Esophagus (tissue), 2 donors: ENCODE results near the gene KRTAP10-1. TPM values are rescaled to one million over a fixed set of nuclear protein-coding genes. Genes with fewer than 3 reads are reported as not detected.

Source experiments
- H3K27ac ChIP-seq, 2 donors: one replicate each; pipeline ENCODE4 v1.5.1; 2013; ENCODE audit warnings: low read depth in 2 of 2, mild to moderate bottlenecking in 2 of 2, inconsistent platforms in 1 of 2, low read length in 1 of 2, moderate library complexity in 1 of 2
- H3K27me3 ChIP-seq, 2 donors: one replicate each; pipeline ENCODE4 v1.6.1; 2013; ENCODE audit warnings: low read length in 2 of 2, control low read depth in 1 of 2, mild to moderate bottlenecking in 1 of 2; ENCODE audit not compliant: insufficient read depth in 2 of 2, control insufficient read depth in 1 of 2
- H3K36me3 ChIP-seq, 2 donors: one replicate each; pipeline ENCODE4 v1.6.1; 2013; ENCODE audit warnings: low read length in 1 of 2; ENCODE audit not compliant: control insufficient read depth in 2 of 2, insufficient read depth in 2 of 2
- H3K4me1 ChIP-seq, 2 donors: one replicate each; pipeline ENCODE4 v1.6.1; 2013; ENCODE audit warnings: low read length in 1 of 2; ENCODE audit not compliant: control insufficient read depth in 2 of 2, insufficient read depth in 2 of 2
- H3K4me3 ChIP-seq, 2 donors: one replicate each; pipeline ENCODE4 v1.5.1; 2013; ENCODE audit warnings: low read length in 2 of 2, mild to moderate bottlenecking in 2 of 2, low read depth in 1 of 2, moderate library complexity in 1 of 2
- H3K9me3 ChIP-seq, 2 donors: one replicate each; pipeline ENCODE4 v1.6.1; 2013; ENCODE audit warnings: mild to moderate bottlenecking in 2 of 2, low read depth in 1 of 2, low read length in 1 of 2, moderate library complexity in 1 of 2; ENCODE audit not compliant: control insufficient read depth in 2 of 2, insufficient read depth in 1 of 2
- WGBS, 2 donors: extraction: QIAGEN DNeasy Blood & Tissue Kit; methylation state at CpG; one replicate each; pipeline ENCODE4 v1.1.7; 2013; 5-methylcytosine and 5-hydroxymethylcytosine counted together
- polyA plus RNA-seq, 2 donors: library from polyadenylated mRNA; stranded (reverse); fragments of 200-250 nt; gene quantifications; one replicate each; pipeline ENCODE4 v1.2.3, GENCODE V29; 2013
- donor health status: healthy with polysubstance abuse.
- donor health status: Bipolar disorder and iron deficiency.

KRTAP10-1 gene
- polyA plus RNA-seq, 2 donors = not detected

DNA sequence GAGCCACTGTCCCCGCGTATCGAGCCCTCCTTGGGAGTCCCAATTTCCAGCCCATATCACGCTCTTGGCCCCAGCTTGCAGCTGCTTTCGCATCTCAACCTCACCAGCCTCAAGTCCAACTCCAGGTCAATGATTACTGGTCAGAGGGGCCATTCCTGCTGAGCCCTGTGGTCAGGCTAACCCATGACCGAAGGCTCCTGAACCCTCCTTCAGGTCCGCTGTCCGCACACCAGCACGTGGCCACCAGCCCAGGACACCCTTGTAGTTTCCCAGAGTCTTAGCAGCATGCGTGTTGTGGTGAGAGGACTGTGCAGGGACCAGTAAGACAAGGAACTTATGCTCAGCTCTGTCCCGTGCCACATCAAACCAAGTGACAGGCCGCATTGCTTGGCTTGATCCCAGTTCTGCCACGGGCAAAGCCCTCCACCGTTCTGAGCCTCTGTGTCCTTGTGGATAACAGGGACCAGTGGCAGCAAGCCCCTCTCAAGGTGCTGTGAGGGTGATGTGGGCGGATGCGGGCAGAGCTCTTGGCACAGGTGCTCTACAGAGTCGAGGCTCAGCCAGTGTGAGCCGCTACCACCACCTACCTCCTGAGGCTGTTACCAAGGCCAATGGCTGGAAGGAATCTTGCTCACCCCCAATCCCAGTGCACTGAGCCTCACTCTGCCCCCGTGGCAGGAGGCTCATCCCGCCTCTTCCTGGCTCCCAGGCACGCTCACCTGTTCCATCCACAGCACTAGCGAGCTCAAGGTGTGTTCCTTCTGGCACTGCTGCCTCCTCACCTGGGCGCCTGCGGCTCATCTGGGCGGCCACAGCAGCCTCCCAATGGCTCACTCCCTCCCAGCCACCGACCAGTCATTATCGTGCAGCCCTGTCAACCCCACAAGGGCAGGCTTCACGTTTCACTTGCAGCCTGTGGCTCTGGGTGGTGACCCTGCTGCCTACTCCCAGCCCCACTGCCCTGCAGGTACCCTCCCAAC is 20.4 kb downstream of the KRTAP10-1 start:
- Histone ChIP-seq H3K4me3 (no peak overlapping the region), H3K4me1 (no peaks in the 10 kb centered on the region), H3K27me3 (no peaks in the 10 kb centered on the region), H3K9me3 (peaks cover 0 to 4% of the 10 kb centered on the region in 2 donors), H3K36me3 (no peaks in the 10 kb centered on the region), H3K27ac (no peak overlapping the region)
- 79 to 85% methylated on average over 28 of the region's 28 CpGs for WGBS, 2 donors

DNA sequence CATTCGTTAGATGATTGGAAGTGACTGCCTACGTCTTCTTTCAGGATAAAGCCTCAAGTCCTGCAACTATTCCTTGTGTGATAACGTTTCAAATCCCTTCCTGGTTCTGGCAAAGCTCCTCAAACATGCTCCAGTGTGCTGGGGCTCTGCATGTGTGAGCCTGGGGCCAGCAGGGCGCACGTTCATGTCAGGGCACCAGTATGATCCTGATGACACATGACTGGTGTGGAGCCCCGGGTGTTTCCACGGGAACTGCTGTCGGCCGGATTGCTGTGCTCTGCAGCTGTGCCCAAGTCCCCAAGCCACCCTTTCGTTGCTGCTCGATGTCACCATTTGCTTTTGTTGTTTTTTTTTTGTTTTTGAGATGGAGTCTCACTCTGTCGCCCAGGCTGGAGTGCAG is 21.3 kb downstream of the KRTAP10-1 start:
- Histone ChIP-seq H3K36me3 (no peaks in the 10 kb centered on the region), H3K27ac (no peak overlapping the region), H3K4me3 (no peak overlapping the region), H3K27me3 (no peaks in the 10 kb centered on the region), H3K9me3 (peaks cover 0 to 4% of the 10 kb centered on the region in 2 donors), H3K4me1 (no peaks in the 10 kb centered on the region)
- WGBS, 2 donors = 56 to 57% methylated on average over 12 of the region's 12 CpGs

DNA sequence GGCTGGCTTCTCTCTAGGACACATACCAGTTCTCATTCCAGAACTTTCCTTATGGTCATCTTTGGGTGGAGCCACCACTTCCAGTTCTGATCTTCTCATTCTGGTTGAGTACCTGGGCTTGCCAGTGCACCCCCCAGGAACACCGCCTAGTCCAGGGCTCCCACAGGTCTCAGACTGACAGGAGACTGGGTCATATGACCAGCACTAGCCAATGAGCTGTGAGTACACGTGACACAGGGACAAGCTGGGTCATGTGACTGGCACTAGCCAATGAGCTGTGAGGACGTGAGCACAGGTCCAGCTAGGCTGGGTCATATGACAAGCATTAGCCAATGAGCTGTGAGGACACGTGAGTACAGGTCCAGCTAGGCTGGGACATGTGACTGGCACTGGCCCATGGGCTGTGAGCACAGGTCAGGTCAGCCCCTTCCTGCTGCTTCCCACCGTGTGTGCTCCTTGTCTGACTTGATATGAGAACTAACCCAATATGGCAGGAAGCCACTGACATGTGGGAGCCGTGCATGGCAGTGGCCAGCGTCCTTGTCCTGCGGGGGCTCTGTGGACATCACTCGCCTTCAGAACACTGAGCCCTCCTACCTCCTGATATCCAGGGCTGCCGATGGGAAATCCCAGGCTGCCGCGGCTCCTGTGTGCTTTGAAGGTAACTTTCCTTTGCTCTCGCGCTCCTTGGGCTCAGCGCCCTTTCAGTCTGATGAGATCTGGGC is 22.7 kb downstream of the KRTAP10-1 start:
- Histone ChIP-seq H3K27ac (no peak overlapping the region), H3K36me3 (no peaks in the 10 kb centered on the region), H3K27me3 (no peaks in the 10 kb centered on the region), H3K4me1 (no peaks in the 10 kb centered on the region), H3K4me3 (no peak overlapping the region), H3K9me3 (peaks cover 0 to 4% of the 10 kb centered on the region in 2 donors)
- WGBS, 2 donors = 76 to 81% methylated on average over 15 of the region's 15 CpGs

DNA sequence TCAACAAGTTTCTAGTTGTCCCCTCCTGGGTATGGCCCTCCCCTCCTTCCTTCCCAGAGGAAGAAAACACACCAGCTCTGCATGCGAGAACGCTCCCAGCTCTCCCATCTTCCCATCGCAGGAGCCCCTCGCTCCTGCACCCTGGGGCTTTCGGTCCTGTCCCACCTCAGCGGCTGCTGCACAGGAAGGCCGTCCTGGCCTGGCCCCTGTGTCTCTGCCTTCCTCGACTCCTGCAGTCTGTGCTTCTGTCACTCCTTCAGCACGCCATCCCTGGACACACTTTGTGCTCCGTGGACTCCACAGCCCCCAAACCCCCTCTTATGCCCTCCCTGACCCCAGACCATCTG is 23.2 kb downstream of the KRTAP10-1 start:
- WGBS, 2 donors = 89 to 92% methylated on average over 10 of the region's 10 CpGs
- Histone ChIP-seq H3K4me1 (no peaks in the 10 kb centered on the region), H3K27me3 (no peaks in the 10 kb centered on the region), H3K4me3 (no peak overlapping the region), H3K9me3 (peaks cover 0 to 4% of the 10 kb centered on the region in 2 donors), H3K27ac (no peak overlapping the region), H3K36me3 (no peaks in the 10 kb centered on the region)

DNA sequence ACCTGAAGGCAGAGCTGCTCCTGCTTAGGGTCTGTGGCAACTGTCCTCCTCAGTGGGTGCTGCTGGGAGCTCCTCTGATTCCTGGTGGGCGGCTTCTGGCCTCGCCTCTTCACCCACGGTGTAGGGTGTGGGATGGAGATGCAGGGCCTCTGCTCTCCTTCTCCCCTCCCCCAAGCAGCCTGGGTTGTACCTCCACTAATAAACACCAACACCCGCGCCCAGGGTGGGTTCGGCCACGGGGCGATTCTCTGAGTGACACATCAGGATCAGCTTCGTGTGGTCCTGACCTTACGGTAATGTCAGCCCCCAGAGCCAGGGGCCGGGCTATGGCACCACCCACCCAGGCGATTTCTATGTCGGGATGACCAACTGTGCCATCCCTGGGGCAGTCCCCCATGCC is 23.7 kb downstream of the KRTAP10-1 start:
- H3K4me3 ChIP-seq = no peak overlapping the region
- H3K36me3 ChIP-seq = no peaks in the 10 kb centered on the region
- H3K4me1 ChIP-seq = no peaks in the 10 kb centered on the region
- no peaks in the 10 kb centered on the region for H3K27me3 ChIP-seq
- WGBS, 2 donors = 84 to 85% methylated on average over 13 of the region's 13 CpGs
- H3K27ac ChIP-seq = no peak overlapping the region
- H3K9me3 ChIP-seq = peaks cover 0 to 4% of the 10 kb centered on the region in 2 donors

DNA sequence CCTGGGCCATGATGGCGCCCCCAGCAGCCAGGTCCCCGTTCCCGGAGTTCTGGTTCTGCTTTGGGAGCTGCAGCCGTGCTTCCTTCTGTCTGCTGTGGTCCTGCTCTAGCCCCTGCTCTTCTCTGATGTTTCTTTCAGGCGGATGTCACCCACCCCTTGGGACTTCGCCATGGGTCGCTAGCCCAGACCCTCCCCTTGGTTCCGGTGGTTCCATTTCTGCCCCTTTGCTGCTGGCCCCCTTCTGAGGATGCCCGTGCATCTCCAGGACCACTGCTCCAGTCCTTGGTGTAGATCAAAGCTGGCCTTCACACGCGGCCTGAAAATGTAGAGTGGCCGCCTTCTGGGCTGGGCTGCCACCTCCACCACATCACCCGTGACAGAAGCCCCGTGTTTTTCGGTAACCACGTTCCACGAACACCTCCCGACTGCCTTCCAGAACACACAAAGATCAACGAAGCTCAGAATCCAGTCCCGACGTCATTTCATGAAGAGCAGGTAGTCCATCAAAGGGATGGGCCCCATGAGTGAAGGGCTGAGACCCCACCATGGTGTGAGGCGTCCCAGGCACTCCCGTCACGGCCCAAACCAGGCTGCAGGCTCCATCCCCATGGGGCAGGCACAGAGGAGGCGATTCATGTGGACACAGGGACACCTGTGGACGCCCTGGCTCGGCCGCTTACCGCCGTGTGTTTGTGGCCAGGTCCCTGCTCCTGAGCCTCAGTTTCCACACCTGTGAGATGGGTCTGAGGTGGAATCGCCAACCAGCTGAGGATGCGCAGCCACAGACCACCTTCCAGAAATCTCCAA is 24.4 kb downstream of the KRTAP10-1 start:
- no peaks in the 10 kb centered on the region for H3K27me3 ChIP-seq
- peaks cover 0 to 4% of the 10 kb centered on the region in 2 donors for H3K9me3 ChIP-seq
- no peak overlapping the region for H3K27ac ChIP-seq
- no peak overlapping the region for H3K4me3 ChIP-seq
- H3K4me1 ChIP-seq = peaks cover 0 to 5% of the 10 kb centered on the region in 2 donors
- H3K36me3 ChIP-seq = no peaks in the 10 kb centered on the region
- 87 to 89% methylated on average over 32 of the region's 32 CpGs for WGBS, 2 donors

DNA sequence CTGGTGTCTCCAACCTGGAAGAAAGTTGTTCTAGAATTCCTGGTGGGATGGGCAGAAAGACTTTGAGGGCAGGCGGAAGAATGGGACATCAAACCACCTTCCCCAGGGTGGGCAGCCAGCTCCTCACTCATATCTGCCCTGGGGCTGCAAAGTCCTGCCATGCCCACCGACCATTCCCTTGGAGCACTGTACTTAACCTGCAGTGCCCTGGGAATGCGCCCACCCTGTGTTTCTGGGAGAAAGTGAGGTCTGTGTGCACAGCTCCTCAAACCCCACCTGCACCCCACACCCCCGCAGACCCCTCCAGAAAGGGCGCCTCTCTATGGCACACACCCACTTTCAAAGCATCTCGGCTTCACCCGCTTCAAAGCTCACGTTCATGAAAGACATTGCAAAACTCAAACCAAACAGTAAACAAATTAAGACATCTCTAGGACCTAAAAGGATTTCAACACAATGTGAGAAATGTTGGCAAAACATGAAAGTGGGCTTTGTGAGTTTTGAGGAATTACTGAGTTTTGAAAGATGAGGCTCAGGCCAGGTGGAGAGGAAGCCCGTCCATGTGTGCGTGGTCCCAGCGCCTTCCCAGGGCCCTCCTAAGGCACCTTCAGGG is 25.1 kb downstream of the KRTAP10-1 start:
- 54 to 65% methylated on average over 11 of the region's 11 CpGs for WGBS, 2 donors
- Histone ChIP-seq H3K4me3 (no peak overlapping the region), H3K27me3 (no peaks in the 10 kb centered on the region), H3K9me3 (peaks cover 0 to 4% of the 10 kb centered on the region in 2 donors), H3K27ac (no peak overlapping the region), H3K4me1 (peaks cover 0 to 7% of the 10 kb centered on the region in 2 donors), H3K36me3 (no peaks in the 10 kb centered on the region)

DNA sequence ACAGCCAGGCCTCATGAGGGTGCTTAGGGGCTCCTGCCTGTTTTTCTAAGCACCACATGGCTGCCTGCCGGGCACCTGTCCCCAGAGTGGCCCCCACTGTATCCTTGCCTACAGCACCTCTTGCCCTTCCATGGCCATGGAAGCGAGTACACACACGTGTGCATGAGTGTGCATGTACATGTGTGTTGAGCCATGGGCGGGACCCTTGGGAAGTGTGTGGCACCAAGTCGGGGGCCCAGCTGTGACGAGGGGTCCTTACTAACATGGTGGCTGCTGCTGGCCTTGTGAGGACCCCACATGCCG is 25.8 kb downstream of the KRTAP10-1 start:
- Histone ChIP-seq H3K9me3 (peaks cover 0 to 4% of the 10 kb centered on the region in 2 donors), H3K4me1 (peaks cover 0 to 7% of the 10 kb centered on the region in 2 donors), H3K36me3 (no peaks in the 10 kb centered on the region), H3K27me3 (no peaks in the 10 kb centered on the region), H3K4me3 (no peak overlapping the region), H3K27ac (no peak overlapping the region)
- 86 to 92% methylated on average over 7 of the region's 7 CpGs for WGBS, 2 donors
